Chondrocyte (in vitro differentiated cells): ENCODE measurements around the gene PSME3. TPM values are rescaled to one million over a fixed set of nuclear protein-coding genes. Genes with fewer than 3 reads are reported as not detected.

Experiments
- DNase-seq: peaks from one replicate; pipeline ENCODE4 v3.0.0; 2021; ENCODE audit warnings: mixed read lengths, low spot score
- H3K27ac Mint-ChIP-seq: one replicate; pipeline ENCODE4 v1.8.0; 2021; ENCODE audit warnings: mild to moderate bottlenecking, moderate library complexity, mixed read lengths; ENCODE audit not compliant: unreplicated experiment
- H3K27me3 Mint-ChIP-seq: 2 replicates; pipeline ENCODE4 v1.8.0; 2021; ENCODE audit warnings: low read depth, mixed read lengths
- H3K36me3 Mint-ChIP-seq: 2 replicates; pipeline ENCODE4 v1.8.0; 2021; ENCODE audit warnings: low read depth, mixed read lengths
- H3K4me1 Mint-ChIP-seq: 2 replicates; pipeline ENCODE4 v1.8.0; 2021; ENCODE audit warnings: low read depth, mild to moderate bottlenecking, mixed read lengths
- H3K4me3 Mint-ChIP-seq: one replicate; pipeline ENCODE4 v1.8.0; 2021; ENCODE audit warnings: mild to moderate bottlenecking, moderate library complexity, mixed read lengths; ENCODE audit not compliant: unreplicated experiment
- H3K9me3 Mint-ChIP-seq: 2 replicates; pipeline ENCODE4 v1.8.0; 2021; ENCODE audit warnings: low read depth, mixed read lengths
- total RNA-seq: library from RNA; stranded (reverse); gene quantifications from 3 replicates; pipeline ENCODE4 v1.2.1, GENCODE V29; 2021
- TF ChIP-seq, protein P1 (sequence below): fragments of 200-600 bp; sonication (generic); IDR thresholded peaks from 2 replicates; pipeline ENCODE4 v1.5.0; 2021; ENCODE audit warnings: antibody characterized with exemption, mild to moderate bottlenecking, moderate library complexity

Gene PSME3
- total RNA-seq, 1 donor from 2014 or later: 111 TPM

- Mint-ChIP-seq H3K4me1 (peaks cover 6% of the 10 kb centered on the region), H3K36me3 (no peaks in the 10 kb centered on the region), H3K4me3 (no peak overlapping the region), H3K27me3 (peaks cover 2% of the 10 kb centered on the region), H3K27ac (no peak overlapping the region), H3K9me3 (no peaks in the 10 kb centered on the region)
- DNase-seq: no peak
- TF ChIP-seq, protein P1, sequence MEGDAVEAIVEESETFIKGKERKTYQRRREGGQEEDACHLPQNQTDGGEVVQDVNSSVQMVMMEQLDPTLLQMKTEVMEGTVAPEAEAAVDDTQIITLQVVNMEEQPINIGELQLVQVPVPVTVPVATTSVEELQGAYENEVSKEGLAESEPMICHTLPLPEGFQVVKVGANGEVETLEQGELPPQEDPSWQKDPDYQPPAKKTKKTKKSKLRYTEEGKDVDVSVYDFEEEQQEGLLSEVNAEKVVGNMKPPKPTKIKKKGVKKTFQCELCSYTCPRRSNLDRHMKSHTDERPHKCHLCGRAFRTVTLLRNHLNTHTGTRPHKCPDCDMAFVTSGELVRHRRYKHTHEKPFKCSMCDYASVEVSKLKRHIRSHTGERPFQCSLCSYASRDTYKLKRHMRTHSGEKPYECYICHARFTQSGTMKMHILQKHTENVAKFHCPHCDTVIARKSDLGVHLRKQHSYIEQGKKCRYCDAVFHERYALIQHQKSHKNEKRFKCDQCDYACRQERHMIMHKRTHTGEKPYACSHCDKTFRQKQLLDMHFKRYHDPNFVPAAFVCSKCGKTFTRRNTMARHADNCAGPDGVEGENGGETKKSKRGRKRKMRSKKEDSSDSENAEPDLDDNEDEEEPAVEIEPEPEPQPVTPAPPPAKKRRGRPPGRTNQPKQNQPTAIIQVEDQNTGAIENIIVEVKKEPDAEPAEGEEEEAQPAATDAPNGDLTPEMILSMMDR: no peak
Observed at GRCh38 chr17:42787266-42787665, 45.9 kb upstream of the PSME3 start.

GRCh38 chr17:42791948-42792347, 41.2 kb upstream of the PSME3 start:
- TF ChIP-seq, protein P1: no peak
- Mint-ChIP-seq H3K9me3 (no peaks in the 10 kb centered on the region), H3K27me3 (no peaks in the 10 kb centered on the region), H3K27ac (no peak overlapping the region), H3K36me3 (no peaks in the 10 kb centered on the region), H3K4me1 (peaks cover 3% of the 10 kb centered on the region), H3K4me3 (no peak overlapping the region)
- no peak for DNase-seq

GRCh38 chr17:42792545-42792944, 40.7 kb upstream of the PSME3 start:
- DNase-seq: no peak
- Mint-ChIP-seq H3K36me3 (no peaks in the 10 kb centered on the region), H3K9me3 (no peaks in the 10 kb centered on the region), H3K4me3 (no peak overlapping the region), H3K27me3 (no peaks in the 10 kb centered on the region), H3K27ac (no peak overlapping the region), H3K4me1 (peaks cover 8% of the 10 kb centered on the region)
- TF ChIP-seq, protein P1: no peak

DNA sequence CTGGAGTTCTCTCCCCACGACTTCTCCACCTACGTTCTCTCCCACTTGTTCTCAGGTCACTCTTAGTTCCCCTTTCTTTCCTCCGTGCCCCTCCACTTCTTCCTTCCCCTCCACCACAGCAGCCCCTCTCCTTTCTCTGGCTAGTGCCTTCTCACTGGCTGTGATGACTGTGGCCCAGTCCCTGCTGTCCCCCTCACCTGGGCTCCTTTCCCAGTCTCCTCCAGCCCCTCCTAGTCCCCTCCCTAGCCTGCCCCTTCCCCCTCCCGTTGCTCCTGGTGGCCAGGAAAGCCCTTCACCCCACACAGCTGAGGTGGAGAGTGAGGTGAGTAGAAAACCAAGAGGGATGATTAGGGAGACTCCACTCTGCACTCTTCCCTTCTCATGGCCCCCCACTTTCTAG, 38.1 kb upstream of the PSME3 start:
- peaks cover 21% of the 10 kb centered on the region for H3K4me1 Mint-ChIP-seq
- H3K4me3 Mint-ChIP-seq: no peak overlapping the region
- TF ChIP-seq, protein P1: no peak
- DNase-seq: no peak
- H3K27ac Mint-ChIP-seq: no peak overlapping the region
- H3K27me3 Mint-ChIP-seq: no peaks in the 10 kb centered on the region
- no peaks in the 10 kb centered on the region for H3K36me3 Mint-ChIP-seq
- H3K9me3 Mint-ChIP-seq: no peaks in the 10 kb centered on the region

DNA sequence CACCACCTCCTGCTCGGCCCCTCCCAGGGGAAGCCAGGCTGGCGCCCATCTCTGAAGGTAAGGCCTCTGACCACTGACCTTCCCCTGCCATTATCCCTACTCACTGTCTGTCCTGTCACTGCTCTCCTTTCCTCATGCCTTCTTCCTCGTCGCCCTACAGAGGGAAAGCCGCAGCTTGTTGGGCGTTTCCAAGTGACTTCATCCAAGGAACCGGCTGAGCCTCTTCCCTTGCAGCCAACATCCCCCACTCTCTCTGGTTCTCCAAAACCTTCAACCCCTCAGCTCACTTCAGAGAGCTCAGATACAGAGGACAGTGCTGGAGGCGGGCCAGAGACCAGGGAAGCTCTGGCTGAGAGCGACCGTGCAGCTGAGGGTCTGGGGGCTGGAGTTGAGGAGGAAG, 37.7 kb upstream of the PSME3 start:
- TF ChIP-seq, protein P1: no peak
- Mint-ChIP-seq H3K36me3 (no peaks in the 10 kb centered on the region), H3K27me3 (no peaks in the 10 kb centered on the region), H3K27ac (no peak overlapping the region), H3K4me1 (peaks cover 21% of the 10 kb centered on the region), H3K9me3 (no peaks in the 10 kb centered on the region), H3K4me3 (no peak overlapping the region)
- no peak for DNase-seq
